Activated CD4-positive, alpha-beta T cell treated with anti-CD3 and anti-CD28 coated beads, Interleukin-2, Interleukin-4, amounts not matched to agents 100 ng/mL and 50 ng/mL, durations not matched to agents 16 hours and 8 hours (primary cell): ENCODE measurements around the gene KCTD19.

Source experiments
- DNase-seq: peaks from one replicate; pipeline ENCODE4 v3.0.0-alpha.2; 2020; ENCODE audit warnings: low spot score

Gene KCTD19

GRCh38 chr16:67242138-67242730 is 84.3 kb downstream of the KCTD19 start:
- DNase-seq = no peak

DNA sequence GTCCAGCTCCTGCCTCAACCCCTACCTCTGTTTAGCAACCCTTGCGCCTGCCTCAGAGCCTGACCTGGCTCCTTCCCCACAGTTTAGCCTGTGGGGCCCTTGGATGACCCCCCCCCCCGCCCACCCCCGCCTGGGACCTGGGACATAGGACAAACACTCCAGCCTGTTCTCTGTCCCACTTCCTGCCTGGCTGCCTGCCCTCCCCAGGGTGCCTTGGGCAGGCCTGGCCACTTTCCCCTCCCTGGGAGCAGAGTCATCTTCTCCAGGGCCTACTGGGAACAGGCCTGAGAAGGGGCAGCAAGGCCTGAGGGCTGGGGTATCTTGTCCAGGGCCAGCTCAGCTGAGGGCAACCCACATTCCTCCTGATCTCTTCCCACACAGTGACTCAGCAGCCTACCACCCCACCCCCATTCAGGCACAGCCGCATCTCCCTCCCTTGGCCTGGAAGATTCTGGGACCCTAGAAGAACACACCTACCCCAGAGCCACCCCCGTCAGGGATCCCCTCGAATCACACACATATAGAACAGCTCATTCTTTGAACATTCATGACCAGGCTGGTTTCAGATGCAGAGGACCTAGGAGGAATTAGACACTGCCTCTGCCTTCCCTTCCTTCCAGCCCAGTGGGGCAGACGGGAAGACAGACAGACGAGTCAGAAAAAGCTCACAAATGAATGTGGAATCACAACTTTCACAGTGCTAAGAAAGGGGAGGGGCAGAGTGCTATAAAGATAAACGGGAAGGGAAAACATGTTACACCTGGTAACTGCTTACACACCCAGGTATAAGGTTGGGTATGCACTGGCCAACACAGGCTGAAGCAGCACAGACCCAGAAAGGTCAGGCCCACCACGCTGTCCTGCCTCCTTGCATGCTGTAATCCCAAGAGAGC is 85.3 kb downstream of the KCTD19 start:
- no peak for DNase-seq

- DNase-seq = no peak
Measured at GRCh38 chr16:67240506-67240905, 86.0 kb downstream of the KCTD19 start.
